HG02885 (cell line): ENCODE data around the gene EPHX1.

Experiments
- ATAC-seq: cut with Tn5 transposase; IDR thresholded peaks from one replicate; pipeline ENCODE4 v1.9.1; 2021; ENCODE audit warnings: mild to moderate bottlenecking; ENCODE audit not compliant: unreplicated experiment, poor library complexity

Gene EPHX1

GRCh38 chr1:225859151-225859550, 49.2 kb downstream of the EPHX1 start:
- ATAC-seq, result no peak

GRCh38 chr1:225860107-225860506, 50.2 kb downstream of the EPHX1 start:
- ATAC-seq, result no peak

GRCh38 chr1:225860876-225861441, 51.0 kb downstream of the EPHX1 start:
- no peak for ATAC-seq

- ATAC-seq, result no peak
Measured at GRCh38 chr1:225861834-225862580, 52.1 kb downstream of the EPHX1 start.

GRCh38 chr1:225862581-225862950, 52.6 kb downstream of the EPHX1 start:
- no peak for ATAC-seq

- no peak for ATAC-seq
Measured at GRCh38 chr1:225863167-225863566, 53.2 kb downstream of the EPHX1 start.

GRCh38 chr1:225865514-225865913, 55.6 kb downstream of the EPHX1 start:
- ATAC-seq, result no peak

GRCh38 chr1:225866061-225866837, 56.3 kb downstream of the EPHX1 start:
- peak; percentile 77 for ATAC-seq

- ATAC-seq, result no peak
Measured at GRCh38 chr1:225866981-225867380, 57.1 kb downstream of the EPHX1 start.

- ATAC-seq, result no peak
Measured at GRCh38 chr1:225868631-225869330, 58.9 kb downstream of the EPHX1 start.

GRCh38 chr1:225870911-225871310, 61.0 kb downstream of the EPHX1 start:
- no peak for ATAC-seq

GRCh38 chr1:225871359-225872074, 61.6 kb downstream of the EPHX1 start:
- no peak for ATAC-seq

- ATAC-seq, result no peak
Measured at GRCh38 chr1:225872075-225872430, 62.1 kb downstream of the EPHX1 start.

- ATAC-seq, result no peak
Measured at GRCh38 chr1:225873281-225873850, 63.4 kb downstream of the EPHX1 start.

- ATAC-seq, result no peak
Measured at GRCh38 chr1:225874431-225874830, 64.5 kb downstream of the EPHX1 start.

GRCh38 chr1:225875044-225875815, 65.3 kb downstream of the EPHX1 start:
- no peak for ATAC-seq

- ATAC-seq, result no peak
Measured at GRCh38 chr1:225876900-225877510, 67.1 kb downstream of the EPHX1 start.

- no peak for ATAC-seq
Measured at GRCh38 chr1:225877580-225877979, 67.7 kb downstream of the EPHX1 start.

GRCh38 chr1:225878282-225878681, 68.4 kb downstream of the EPHX1 start:
- ATAC-seq, result no peak
